Measurements from ENCODE around the gene PSME2.
A peak's percentile ranks its signal among the peaks of the same experiment; 100 is the strongest.

Gene PSME2, protein sequence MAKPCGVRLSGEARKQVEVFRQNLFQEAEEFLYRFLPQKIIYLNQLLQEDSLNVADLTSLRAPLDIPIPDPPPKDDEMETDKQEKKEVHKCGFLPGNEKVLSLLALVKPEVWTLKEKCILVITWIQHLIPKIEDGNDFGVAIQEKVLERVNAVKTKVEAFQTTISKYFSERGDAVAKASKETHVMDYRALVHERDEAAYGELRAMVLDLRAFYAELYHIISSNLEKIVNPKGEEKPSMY

DNA sequence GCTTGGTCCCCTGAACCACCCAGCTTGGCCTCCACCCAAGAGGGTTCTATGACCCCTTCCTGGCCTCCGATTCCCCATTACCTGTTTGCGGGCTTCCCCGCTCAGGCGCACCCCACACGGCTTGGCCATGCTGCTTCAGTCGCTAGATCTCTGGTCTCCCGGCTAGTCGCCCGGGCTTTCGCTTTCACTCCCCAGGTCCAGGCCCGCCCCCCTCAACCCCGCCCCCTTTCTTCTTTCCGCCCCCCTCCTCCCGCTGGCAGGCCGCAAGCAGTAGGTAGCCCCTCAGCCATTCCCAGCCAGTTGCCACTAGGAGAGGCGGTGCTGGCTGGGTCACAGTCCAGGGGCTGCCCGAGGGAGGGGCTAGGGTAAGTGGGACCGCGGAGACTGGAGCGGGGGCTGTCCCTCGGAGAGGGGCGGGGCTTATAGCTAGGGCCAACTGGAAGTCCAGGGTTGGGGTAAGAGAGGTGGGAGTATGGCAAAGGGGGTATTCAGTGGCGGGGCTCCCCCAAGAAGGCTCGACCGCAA, at the start of gene PSME2:
TSS of gene PSME2 (minus strand) at position 158 of the 525 bp plus-strand sequence. CDS start at position 129, 29 bp downstream.
- H3K27ac ChIP-seq (ENCODE audit: low read depth, low read length) = peak within 1 kb of the TSS; percentile 99
- peak within 1 kb of the TSS; percentile 86 to 88 for H3K4me3 ChIP-seq (ENCODE audit: low read depth in 1 of 2, low read length in 2 of 2)
- no peaks in the 10 kb centered on the region for H3K9me3 ChIP-seq (ENCODE audit: low read length)
- peaks cover 36% of the 10 kb centered on the region for H3K4me1 ChIP-seq (ENCODE audit: insufficient read depth, low read length)
- H3K27me3 ChIP-seq (ENCODE audit: control insufficient read depth in 1 of 2, insufficient read depth in 2 of 2, low read length in 2 of 2) = no peaks in the 10 kb centered on the region
- peaks cover 37% of the 10 kb centered on the region for H3K36me3 ChIP-seq (ENCODE audit: insufficient read depth, low read length)
- H3K9ac ChIP-seq (ENCODE audit: low read length) = peak within 1 kb of the TSS; percentile 83

- Histone ChIP-seq H3K36me3 (ENCODE audit: insufficient read depth, low read length) (peaks cover 16% of the 10 kb centered on the region), H3K9ac (ENCODE audit: low read length) (peak within 1 kb of the TSS; percentile 97), H3K9me3 (ENCODE audit: low read length) (no peaks in the 10 kb centered on the region), H3K4me3 (ENCODE audit: low read depth in 1 of 2, low read length in 2 of 2) (peak within 1 kb of the TSS; percentile 91 to 95), H3K27me3 (ENCODE audit: control insufficient read depth in 1 of 2, insufficient read depth in 2 of 2, low read length in 2 of 2) (no peaks in the 10 kb centered on the region), H3K4me1 (ENCODE audit: insufficient read depth, low read length) (peaks cover 20% of the 10 kb centered on the region), H3K27ac (ENCODE audit: low read depth, low read length) (peak within 1 kb of the TSS; percentile 99)
Observed at GRCh38 chr14:24195186-24196070, 49.0 kb upstream of the PSME2 start, which contains the start of gene TM9SF1. Gene TM9SF1 (minus strand): TSS chr14:24195441. CDS start chr14:24195019, 422 bp downstream.

- Histone ChIP-seq H3K4me3 (ENCODE audit: low read depth in 1 of 2, low read length in 2 of 2) (peak overlapping the region; percentile 91 to 95), H3K9me3 (ENCODE audit: low read length) (no peaks in the 10 kb centered on the region), H3K27me3 (ENCODE audit: control insufficient read depth in 1 of 2, insufficient read depth in 2 of 2, low read length in 2 of 2) (no peaks in the 10 kb centered on the region), H3K27ac (ENCODE audit: low read depth, low read length) (peak overlapping the region; percentile 99), H3K9ac (ENCODE audit: low read length) (peak overlapping the region; percentile 76), H3K4me1 (ENCODE audit: insufficient read depth, low read length) (peaks cover 20% of the 10 kb centered on the region), H3K36me3 (ENCODE audit: insufficient read depth, low read length) (peaks cover 16% of the 10 kb centered on the region)
Observed at GRCh38 chr14:24194873-24195185, 48.4 kb upstream of the PSME2 start.

DNA sequence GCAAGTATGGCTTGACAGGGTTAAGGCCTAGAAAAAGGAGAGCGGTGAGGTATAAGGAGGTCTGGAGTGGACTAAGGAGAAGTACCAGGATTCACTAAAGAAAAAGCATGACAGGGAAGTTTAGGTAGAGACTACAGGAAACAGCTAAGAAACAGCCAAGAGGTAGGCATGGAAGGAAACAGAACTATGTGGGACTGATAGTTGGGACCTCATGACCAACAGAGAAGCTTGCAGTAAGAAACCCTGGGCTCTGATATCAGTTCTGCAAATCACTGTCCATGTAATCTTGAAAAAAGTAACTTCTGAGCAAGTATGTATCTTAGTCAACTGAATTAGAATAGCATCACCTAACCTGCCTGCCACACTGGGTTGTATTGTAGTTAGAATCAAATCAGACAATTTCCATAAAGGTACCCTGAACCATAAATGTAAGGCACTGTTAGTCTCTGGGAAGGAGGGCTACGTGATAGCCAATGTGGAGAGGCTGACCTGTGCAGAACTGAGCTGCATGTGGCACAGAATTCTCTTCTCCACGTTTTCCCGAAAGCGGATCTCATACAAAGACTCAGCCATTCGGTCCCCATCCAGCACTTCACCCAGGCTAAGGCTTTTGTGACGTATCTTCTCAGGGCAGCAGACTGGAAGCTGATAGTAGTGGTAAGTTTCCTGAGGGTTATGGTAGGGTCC, 47.9 kb upstream of the PSME2 start:
- Histone ChIP-seq H3K4me3 (ENCODE audit: low read depth in 1 of 2, low read length in 2 of 2) (peak overlapping the region; percentile 91 to 95), H3K4me1 (ENCODE audit: insufficient read depth, low read length) (peaks cover 20% of the 10 kb centered on the region), H3K36me3 (ENCODE audit: insufficient read depth, low read length) (peaks cover 16% of the 10 kb centered on the region), H3K9me3 (ENCODE audit: low read length) (no peaks in the 10 kb centered on the region), H3K27me3 (ENCODE audit: control insufficient read depth in 1 of 2, insufficient read depth in 2 of 2, low read length in 2 of 2) (no peaks in the 10 kb centered on the region), H3K9ac (ENCODE audit: low read length) (peak overlapping the region; percentile 76), H3K27ac (ENCODE audit: low read depth, low read length) (peak overlapping the region; percentile 99)

DNA sequence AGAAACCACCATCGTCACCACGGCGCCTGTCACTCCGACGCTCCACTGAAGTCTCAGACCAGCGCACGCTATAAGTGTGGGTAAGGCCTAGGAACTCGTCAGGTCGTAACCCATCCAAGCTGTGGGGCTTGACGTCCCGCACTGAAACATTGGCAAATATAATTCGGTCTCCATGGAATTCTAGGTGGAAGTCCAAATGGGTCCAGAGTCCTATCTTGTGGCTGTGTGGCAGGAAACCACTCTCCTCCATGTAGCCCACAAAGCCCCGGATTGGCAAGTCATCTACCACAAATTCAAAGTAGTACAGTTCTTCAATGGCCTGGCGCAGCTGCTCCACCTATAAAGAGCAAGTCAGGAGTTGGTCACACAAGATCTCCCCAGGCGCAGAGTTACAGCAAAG, 46.5 kb upstream of the PSME2 start:
- H3K27me3 ChIP-seq (ENCODE audit: control insufficient read depth in 1 of 2, insufficient read depth in 2 of 2, low read length in 2 of 2) = no peaks in the 10 kb centered on the region
- no peaks in the 10 kb centered on the region for H3K9me3 ChIP-seq (ENCODE audit: low read length)
- H3K27ac ChIP-seq (ENCODE audit: low read depth, low read length) = no peak overlapping the region
- no peak overlapping the region for H3K9ac ChIP-seq (ENCODE audit: low read length)
- peaks cover 21% of the 10 kb centered on the region for H3K4me1 ChIP-seq (ENCODE audit: insufficient read depth, low read length)
- H3K36me3 ChIP-seq (ENCODE audit: insufficient read depth, low read length) = peaks cover 16% of the 10 kb centered on the region
- H3K4me3 ChIP-seq (ENCODE audit: low read depth in 1 of 2, low read length in 2 of 2) = no peak overlapping the region

DNA sequence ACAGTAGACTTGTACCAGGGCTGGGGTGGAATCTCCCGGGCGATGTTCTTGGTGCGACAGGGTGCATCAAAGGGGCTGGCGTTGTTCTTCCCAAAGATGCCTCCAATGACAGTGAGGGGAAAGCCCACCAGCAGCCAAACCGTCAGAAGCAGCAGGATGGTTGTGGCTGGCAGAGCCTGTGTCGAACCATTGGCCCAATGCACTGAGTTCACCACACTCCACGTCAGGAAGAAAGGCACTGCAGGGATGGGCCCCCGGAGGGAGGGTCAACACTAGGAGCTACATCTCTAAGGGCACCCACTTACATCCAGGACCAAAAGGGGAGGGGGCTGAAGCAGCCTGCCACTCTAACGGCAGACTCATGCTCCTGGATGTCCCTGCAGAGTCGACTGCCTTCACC, 44.0 kb upstream of the PSME2 start:
- H3K36me3 ChIP-seq (ENCODE audit: insufficient read depth, low read length) = peaks cover 32% of the 10 kb centered on the region
- no peaks in the 10 kb centered on the region for H3K9me3 ChIP-seq (ENCODE audit: low read length)
- no peaks in the 10 kb centered on the region for H3K27me3 ChIP-seq (ENCODE audit: control insufficient read depth in 1 of 2, insufficient read depth in 2 of 2, low read length in 2 of 2)
- no peak overlapping the region for H3K9ac ChIP-seq (ENCODE audit: low read length)
- H3K4me3 ChIP-seq (ENCODE audit: low read depth in 1 of 2, low read length in 2 of 2) = no peak overlapping the region
- no peak overlapping the region for H3K27ac ChIP-seq (ENCODE audit: low read depth, low read length)
- peaks cover 23% of the 10 kb centered on the region for H3K4me1 ChIP-seq (ENCODE audit: insufficient read depth, low read length)

DNA sequence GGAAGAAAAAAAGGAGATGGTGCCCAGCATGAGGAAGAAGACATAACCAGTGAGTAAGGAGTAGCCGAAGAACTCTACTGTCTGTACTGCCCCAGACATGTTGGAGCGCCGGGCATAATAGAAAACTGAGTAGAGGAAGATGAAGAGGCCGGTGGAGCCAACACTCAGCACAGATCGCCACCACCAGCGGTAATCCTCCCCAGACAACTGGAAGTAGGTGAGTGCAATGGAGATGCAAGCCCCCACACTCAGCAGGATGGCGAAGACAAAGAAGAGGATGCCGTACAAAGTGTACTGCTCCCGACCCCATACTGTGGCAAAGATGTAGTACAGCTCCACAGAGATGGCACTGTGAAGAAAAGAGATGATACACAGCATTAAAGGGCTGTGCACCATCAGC, 43.0 kb upstream of the PSME2 start:
- no peak overlapping the region for H3K9ac ChIP-seq (ENCODE audit: low read length)
- peaks cover 41% of the 10 kb centered on the region for H3K36me3 ChIP-seq (ENCODE audit: insufficient read depth, low read length)
- H3K27ac ChIP-seq (ENCODE audit: low read depth, low read length) = no peak overlapping the region
- peaks cover 18% of the 10 kb centered on the region for H3K4me1 ChIP-seq (ENCODE audit: insufficient read depth, low read length)
- H3K27me3 ChIP-seq (ENCODE audit: control insufficient read depth in 1 of 2, insufficient read depth in 2 of 2, low read length in 2 of 2) = no peaks in the 10 kb centered on the region
- H3K9me3 ChIP-seq (ENCODE audit: low read length) = no peaks in the 10 kb centered on the region
- H3K4me3 ChIP-seq (ENCODE audit: low read depth in 1 of 2, low read length in 2 of 2) = no peak overlapping the region

- H3K4me1 ChIP-seq (ENCODE audit: insufficient read depth, low read length) = peaks cover 13% of the 10 kb centered on the region
- peaks cover 46% of the 10 kb centered on the region for H3K36me3 ChIP-seq (ENCODE audit: insufficient read depth, low read length)
- no peak overlapping the region for H3K4me3 ChIP-seq (ENCODE audit: low read depth in 1 of 2, low read length in 2 of 2)
- no peak overlapping the region for H3K9ac ChIP-seq (ENCODE audit: low read length)
- no peaks in the 10 kb centered on the region for H3K27me3 ChIP-seq (ENCODE audit: control insufficient read depth in 1 of 2, insufficient read depth in 2 of 2, low read length in 2 of 2)
- peak overlapping the region; percentile 4 for H3K27ac ChIP-seq (ENCODE audit: low read depth, low read length)
- H3K9me3 ChIP-seq (ENCODE audit: low read length) = no peaks in the 10 kb centered on the region
Observed at GRCh38 chr14:24189059-24189375, 42.6 kb upstream of the PSME2 start.

DNA sequence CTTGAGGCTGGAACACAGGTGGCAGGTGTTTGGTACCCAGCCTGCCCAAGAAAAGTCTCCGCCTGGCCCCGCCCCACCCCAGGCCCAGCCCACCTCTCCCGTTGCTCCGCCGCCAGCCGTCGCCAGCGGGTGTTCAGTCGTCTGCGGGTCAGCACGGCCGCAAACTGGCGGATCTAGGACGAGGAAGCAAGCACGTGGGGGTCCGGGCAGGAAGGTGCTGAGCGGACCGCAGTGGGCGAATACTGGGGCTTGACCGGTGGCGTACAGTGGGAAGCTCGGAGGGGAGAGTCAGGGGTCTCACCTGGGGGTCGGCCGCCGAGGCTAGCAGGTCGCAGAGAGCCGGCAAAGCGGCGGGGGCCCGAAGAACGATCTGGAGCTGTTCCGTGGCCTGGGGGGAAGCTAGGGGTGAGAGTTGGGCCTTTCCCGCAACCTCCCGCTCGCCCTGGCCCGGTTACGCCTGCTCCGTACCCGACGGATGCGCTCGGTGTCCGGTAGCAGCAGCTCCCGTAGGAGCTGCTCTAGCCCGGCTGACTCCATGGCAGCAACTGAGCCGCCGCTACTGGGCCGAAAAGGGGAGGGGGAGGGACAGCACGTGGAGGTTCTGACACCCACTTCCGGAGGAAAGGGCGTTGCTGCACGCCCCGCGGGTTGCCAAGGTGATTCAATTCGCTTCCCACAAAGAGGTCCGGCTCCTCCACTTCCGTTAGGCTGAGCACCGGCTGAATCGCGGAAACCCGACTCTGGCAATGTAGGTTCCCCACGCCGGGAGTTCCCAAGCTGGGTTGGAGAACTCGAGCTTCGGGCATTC, 42.0 kb upstream of the PSME2 start, which contains the start of gene IPO4:
TSS of gene IPO4 (minus strand) at position 566 of the 808 bp plus-strand sequence. CDS start at position 537, 29 bp downstream.
- peaks cover 12% of the 10 kb centered on the region for H3K4me1 ChIP-seq (ENCODE audit: insufficient read depth, low read length)
- peaks cover 50% of the 10 kb centered on the region for H3K36me3 ChIP-seq (ENCODE audit: insufficient read depth, low read length)

GRCh38 chr14:24187539-24187915, 41.1 kb upstream of the PSME2 start:
- H3K27me3 ChIP-seq (ENCODE audit: control insufficient read depth in 1 of 2, insufficient read depth in 2 of 2, low read length in 2 of 2) = no peaks in the 10 kb centered on the region
- peak overlapping the region in 1 of 2 donors; percentile 47 for H3K4me3 ChIP-seq (ENCODE audit: low read depth in 1 of 2, low read length in 2 of 2)
- H3K9me3 ChIP-seq (ENCODE audit: low read length) = no peaks in the 10 kb centered on the region
- peaks cover 12% of the 10 kb centered on the region for H3K4me1 ChIP-seq (ENCODE audit: insufficient read depth, low read length)
- H3K27ac ChIP-seq (ENCODE audit: low read depth, low read length) = no peak overlapping the region
- peaks cover 51% of the 10 kb centered on the region for H3K36me3 ChIP-seq (ENCODE audit: insufficient read depth, low read length)
- H3K9ac ChIP-seq (ENCODE audit: low read length) = peak overlapping the region; percentile 37

More for the DNA sequence above, 42.0 kb upstream of the PSME2 start, which contains the start of gene IPO4:
- Histone ChIP-seq H3K27me3 (ENCODE audit: control insufficient read depth in 1 of 2, insufficient read depth in 2 of 2, low read length in 2 of 2) (no peaks in the 10 kb centered on the region), H3K4me3 (ENCODE audit: low read depth in 1 of 2, low read length in 2 of 2) (peak within 1 kb of the TSS; percentile 47 to 55), H3K9ac (ENCODE audit: low read length) (peak within 1 kb of the TSS; percentile 37), H3K27ac (ENCODE audit: low read depth, low read length) (peak within 1 kb of the TSS; percentile 74), H3K9me3 (ENCODE audit: low read length) (no peaks in the 10 kb centered on the region)
